Measurements from ENCODE around the gene CFAP77. TPM values are rescaled to one million over a fixed set of nuclear protein-coding genes. Genes with fewer than 3 reads are reported as not detected.

The CFAP77 gene
- total RNA-seq, 1 donor from 2014 or later: not detected

DNA sequence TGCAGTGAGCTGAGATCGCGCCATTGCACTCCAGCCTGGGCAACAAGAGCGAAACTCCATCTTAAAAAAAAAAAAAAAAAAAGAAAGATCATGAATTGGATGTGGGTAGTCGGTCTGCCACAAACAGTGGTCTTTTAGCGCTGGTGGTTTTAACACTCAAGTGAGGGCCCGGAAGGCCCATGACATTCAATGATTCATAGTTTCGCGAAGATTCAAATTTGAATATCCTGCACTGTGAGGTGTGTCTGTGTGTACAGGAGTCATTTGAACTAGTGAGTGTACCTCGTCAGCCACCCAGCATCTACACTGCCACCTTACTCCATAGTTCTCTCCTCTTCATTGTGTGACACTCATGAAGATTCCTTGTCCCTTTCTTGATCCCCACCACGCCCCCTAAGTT, 41.3 kb downstream of the CFAP77 start:
- no peak for DNase-seq (ENCODE audit: low spot score)

DNA sequence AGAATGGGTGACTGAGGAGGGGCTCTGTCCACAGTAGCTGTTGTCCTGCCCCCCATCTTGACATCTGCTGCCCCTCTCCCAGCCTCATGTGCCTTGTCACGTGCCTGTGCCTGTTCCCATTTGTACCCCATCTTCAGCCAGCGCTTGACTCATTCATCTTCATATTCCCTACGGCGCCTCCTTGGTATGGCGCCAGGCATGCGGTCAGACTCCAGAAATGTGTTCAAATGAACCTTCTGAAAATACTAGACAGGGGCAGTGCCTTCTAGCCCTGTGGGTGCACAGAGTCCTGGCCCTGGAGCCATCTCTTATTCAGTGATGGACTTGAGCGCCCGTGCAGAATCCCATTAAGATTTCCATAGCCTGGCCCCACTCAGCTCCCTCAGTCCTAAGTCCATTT, 46.2 kb downstream of the CFAP77 start:
- DNase-seq (ENCODE audit: low spot score): no peak

DNA sequence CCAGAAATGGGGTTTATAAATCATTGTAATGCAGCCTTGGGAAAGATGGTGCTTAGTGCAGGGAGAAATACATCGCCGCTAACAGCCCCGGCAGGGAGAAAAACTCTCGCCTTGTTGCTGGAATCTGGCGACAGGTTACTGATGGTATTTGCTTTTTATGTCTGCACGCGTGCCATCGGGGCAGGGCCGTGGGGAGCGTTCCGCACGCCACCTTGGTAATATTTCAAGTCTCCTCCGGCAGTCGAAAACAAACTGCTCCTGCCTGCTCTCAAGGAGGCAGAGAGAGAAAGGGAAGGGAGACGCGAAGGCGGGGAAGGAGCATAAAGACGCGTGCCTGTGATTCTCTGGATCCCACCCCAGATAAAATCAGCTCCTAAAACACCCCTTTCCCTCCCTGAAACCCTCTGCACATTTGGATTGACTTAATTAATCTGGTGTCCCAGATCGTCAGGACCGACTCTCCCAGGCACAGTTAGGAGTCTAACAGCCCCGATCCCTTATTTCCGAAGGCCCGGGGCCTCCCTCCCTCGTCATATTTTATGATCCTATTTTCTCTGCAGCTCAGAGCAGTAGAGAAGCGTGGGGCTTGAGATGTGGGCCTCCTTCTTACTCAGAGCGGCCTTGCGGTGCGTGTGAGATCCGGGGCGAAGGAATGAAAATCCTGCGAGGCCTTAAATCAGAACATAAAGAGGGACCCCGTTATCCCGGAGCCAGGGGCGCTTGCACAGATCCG, 47.7 kb downstream of the CFAP77 start:
- DNase-seq (ENCODE audit: low spot score): no peak

DNA sequence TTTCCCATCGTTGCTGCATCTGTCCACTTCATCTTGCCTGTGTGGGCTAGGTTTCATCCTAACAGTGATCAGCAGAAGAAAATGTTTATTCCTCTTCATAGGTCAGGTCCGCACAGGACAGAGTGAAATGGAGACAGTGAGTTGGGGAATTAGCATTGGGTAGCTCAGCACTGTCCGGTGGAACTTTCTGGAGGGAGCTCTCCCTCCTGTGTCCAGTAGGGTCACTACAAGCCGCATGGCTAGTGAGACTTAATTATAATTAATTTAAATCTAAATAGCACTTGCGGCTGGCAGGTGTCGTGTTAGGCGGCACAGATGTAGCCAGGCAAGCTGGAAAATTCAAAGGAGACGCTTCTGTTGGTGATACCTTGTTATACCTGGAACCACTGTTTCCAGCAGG, 48.4 kb downstream of the CFAP77 start:
- DNase-seq (ENCODE audit: low spot score): no peak

DNA sequence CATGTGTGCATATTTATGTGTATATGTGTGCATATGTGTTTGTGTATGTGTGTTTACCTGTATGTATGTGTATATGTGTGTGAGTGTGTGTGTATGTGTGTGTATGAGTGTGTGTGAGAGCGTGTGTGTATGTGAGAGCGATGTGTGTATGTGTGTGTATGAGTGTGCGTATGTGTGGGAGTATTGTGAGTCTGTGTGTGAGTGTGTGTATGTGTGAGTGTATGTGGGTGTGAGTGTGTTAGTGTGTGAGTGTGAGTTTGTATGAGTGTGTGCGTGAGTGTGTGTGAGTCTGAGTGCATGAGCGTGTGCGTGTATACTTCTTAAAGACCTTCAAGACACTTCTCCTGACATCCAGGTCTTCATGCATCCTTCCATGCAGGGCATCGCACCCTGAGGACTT, 49.6 kb downstream of the CFAP77 start:
- no peak for DNase-seq (ENCODE audit: low spot score)

GRCh38 chr9:132460240-132460639, 50.2 kb downstream of the CFAP77 start:
- DNase-seq (ENCODE audit: low spot score): no peak

- no peak for DNase-seq (ENCODE audit: low spot score)
Observed at GRCh38 chr9:132461281-132461896, 51.4 kb downstream of the CFAP77 start.

DNA sequence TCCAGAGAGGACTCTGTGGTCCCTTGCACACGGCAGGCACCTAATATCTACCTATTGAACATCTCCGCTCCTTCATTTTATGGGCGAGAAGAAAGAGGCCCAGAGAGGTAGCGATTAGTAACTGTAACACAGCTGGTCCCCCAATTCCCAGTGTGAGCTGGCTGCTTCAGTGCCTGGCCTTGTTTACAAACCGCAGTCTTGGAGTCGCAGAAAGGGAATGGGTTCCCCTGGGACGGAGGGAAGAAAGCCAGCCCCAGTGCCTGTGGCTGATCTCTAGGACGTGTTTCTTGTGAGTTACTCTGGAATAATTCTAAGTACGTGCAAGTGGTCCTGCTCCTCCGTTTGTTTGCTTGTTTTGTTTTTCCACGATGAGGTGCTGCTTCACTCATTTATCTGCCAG, 52.0 kb downstream of the CFAP77 start:
- DNase-seq (ENCODE audit: low spot score): no peak

DNA sequence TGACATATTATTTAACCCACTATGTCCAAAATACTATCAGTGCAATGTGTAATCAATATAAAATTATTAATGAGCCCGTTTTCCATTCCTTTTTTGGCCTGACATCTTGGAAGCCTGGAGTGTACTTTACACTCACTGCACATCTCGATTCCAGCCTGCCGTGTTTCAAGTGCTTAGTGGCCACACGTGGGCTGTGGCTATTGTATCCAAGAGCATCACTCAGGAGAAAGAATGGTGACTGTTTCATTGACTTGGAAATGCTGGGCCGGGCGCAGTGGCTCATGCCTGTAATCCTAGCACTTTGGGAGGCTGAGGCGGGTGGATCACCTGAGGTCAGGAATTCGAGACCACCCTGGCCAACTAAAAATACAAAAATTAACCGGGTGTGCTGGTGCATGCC, 54.5 kb downstream of the CFAP77 start:
- no peak for DNase-seq (ENCODE audit: low spot score)

DNA sequence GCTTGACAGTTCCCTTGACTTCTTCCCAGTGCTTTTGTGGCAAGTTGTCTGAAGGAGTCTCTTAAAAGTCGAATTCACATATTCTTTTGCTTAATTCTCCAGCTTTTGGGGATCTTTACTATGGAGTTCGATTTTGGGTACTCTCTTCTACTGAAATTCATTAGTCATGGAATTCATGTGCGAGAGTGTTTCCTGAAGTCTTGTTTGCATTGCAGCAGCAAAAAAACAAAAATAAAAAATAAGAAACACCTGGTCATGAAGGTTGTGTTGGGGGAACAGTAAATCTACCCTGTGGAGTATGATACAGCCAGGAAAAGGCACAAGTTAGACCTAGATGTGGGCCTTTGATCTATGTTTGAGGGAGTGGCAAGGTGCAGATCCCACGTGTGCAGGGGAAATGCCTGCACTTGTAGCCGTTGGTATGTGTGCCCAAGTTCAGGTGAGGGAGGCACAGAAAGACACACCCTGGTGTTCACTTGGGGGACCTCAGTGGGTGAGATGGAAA, 55.2 kb downstream of the CFAP77 start:
- no peak for DNase-seq (ENCODE audit: low spot score)

- no peak for DNase-seq (ENCODE audit: low spot score)
Observed at GRCh38 chr9:132472199-132472598, 62.2 kb downstream of the CFAP77 start.

DNA sequence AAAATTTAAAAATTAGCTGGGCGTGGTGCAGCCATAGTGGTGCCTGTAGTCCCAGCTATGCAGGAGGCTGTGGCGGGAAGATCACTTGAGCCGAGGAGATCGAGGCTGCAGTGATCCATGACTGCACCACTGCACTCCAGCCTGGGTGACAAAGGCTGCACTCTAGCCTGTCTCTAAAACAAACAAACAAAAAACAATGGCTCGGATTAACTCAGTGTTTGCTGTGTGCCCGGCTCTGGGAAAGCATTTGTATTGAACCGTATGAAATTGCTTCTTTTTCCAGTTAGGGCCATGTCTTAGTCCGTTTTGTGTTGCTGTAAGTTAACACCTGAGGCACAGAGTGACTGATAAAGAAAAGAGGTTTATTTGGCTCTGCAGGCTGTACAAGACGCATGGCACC, 62.6 kb downstream of the CFAP77 start:
- no peak for DNase-seq (ENCODE audit: low spot score)

- DNase-seq (ENCODE audit: low spot score): no peak
Observed at GRCh38 chr9:132474253-132474652, 64.2 kb downstream of the CFAP77 start.

DNA sequence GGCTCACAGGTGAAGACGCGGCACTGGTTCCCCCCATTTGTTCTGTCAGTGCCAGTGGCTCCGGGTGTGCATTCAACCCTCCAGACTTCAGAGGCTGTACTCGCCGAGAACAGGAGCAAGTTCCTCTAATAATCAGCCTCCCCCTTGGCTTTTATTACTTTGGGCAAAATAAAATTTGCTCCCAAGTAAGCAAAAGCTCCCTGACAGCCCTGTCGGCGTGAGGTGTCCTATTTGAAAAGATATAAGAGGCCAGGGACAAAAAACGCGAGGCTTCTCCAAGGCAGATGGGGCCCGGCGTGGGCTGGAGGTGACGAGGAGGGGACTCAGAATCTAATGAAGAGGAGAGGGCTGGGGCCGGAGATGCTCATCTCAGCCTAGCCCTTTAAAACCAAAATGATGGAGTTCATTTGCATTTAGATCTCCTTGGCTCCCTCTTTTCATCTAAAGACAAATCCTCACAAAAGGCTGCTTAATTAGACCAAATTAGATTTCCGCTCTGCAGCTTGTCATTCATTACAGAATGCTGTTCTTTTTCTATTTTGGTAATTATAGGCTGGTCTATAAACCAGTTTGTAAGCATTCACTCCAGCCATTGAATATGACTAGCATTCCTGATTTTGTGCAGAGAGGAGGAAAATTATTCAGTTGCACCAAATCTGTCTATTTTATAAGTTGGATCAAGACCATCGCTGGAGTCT, 68.5 kb downstream of the CFAP77 start:
- DNase-seq (ENCODE audit: low spot score): no peak

GRCh38 chr9:132479733-132480132, 69.7 kb downstream of the CFAP77 start:
- DNase-seq (ENCODE audit: low spot score): no peak

GRCh38 chr9:132481053-132481849, 71.2 kb downstream of the CFAP77 start:
- no peak for DNase-seq (ENCODE audit: low spot score)

DNA sequence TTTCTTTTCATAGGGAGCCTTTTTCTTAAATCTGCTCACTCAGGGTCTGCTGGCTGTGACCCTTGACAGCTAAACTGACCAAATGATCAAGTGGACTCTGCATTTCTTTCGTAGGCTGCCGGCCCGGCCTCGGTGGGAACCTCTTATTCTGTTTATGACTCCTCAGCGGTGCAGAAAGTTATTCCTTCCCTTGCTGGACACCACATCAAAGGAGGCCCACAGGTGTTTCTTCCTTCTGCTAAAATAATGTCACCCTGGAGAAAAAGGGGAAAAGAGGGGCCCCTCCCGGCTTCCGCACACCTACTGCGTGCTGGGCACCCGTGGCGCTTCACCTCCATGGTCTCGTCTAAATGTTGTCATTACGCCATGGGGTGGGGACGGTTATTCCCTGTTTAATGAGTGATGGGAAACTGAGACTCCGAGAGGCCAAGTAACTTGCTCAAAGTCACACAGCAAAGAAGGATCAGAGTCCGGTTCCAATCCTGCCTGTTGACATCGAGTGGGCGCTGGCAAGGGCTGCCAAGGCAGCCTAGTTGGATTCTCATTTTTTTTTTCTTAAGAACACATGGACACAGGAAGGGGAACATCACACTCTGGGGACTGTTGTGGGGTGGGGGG, 72.3 kb downstream of the CFAP77 start:
- DNase-seq (ENCODE audit: low spot score): no peak

DNA sequence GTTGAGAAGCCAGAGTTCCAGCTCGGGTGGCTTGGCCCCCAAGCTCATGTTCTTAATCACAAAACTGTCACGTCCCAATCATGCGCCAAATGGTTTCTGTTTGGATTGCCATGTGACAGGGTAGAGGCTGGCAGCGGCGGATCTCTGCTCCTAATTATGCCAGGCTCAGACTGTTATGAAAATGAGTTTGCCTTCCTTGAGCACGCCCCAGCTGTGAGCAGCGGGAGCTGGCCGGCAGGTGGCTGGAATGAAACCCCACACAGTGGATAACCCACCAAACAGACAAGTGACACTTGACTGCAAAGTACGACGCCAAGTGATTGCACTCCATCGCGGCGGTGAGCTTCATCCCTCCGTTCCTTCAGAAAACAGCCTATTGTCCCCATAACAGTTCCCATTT, 75.4 kb downstream of the CFAP77 start:
- DNase-seq (ENCODE audit: low spot score): no peak

- no peak for DNase-seq (ENCODE audit: low spot score)
Observed at GRCh38 chr9:132486706-132487350, 76.8 kb downstream of the CFAP77 start.

GRCh38 chr9:132487351-132487791, 77.4 kb downstream of the CFAP77 start:
- DNase-seq (ENCODE audit: low spot score): no peak

DNA sequence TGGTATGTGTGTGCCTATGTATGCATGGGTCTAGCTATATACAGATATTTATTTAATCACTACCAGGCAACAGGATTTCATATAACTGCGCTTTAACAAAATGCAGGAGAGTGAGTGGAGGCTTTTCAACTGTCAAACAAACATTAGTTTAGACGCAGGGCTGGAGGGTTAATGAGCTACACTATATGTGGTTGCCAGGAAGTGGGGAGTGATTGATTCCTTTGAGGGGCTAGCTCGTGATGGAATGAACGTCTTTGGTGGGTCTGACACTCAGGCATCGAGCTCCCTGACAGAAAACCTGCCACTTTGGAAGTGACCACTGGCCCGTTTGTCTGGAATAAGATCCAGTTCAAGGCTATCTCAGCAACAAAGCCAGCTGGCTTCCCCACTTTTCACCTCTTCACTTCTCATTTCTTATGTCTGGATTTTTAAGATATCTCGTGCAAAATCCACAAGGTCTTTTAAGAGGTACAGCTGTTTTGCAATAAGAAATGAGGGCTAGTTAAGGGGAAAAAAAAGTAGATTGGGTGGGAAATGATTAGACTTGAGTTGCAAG, 78.0 kb downstream of the CFAP77 start:
- DNase-seq (ENCODE audit: low spot score): no peak
